GM23338 (cell line): Measurements from ENCODE around the gene EVL. TPM values are rescaled to one million over a fixed set of nuclear protein-coding genes. Genes with fewer than 3 reads are reported as not detected.

Source experiments
- ATAC-seq: fragments of 200-7000 bp; cut with Tn5 transposase; 3 replicates; pipeline ENCODE4 v1.9.1; 2020
- DNase-seq: peaks from one replicate; pipeline ENCODE4 v3.0.0-alpha.2; 2015; ENCODE audit warnings: low spot score
- H2AFZ ChIP-seq: fragments of 200-600 bp; sonication (generic); 2 replicates; pipeline ENCODE4 v1.8.0; 2016; ENCODE audit warnings: antibody characterized with exemption, mild to moderate bottlenecking, moderate library complexity
- H3F3A ChIP-seq: fragments of 200-600 bp; sonication (generic); replicated peaks from 2 replicates; pipeline ENCODE4 v1.8.0; 2017; ENCODE audit warnings: antibody characterized with exemption, mixed run types, low read depth
- H3K27ac ChIP-seq: fragments of 200-600 bp; sonication (generic); 2 replicates; pipeline ENCODE4 v1.6.1; 2016; ENCODE audit warnings: low read depth
- H3K27me3 ChIP-seq: fragments of 200-600 bp; sonication (generic); 2 replicates; pipeline ENCODE4 v1.8.0; 2016; ENCODE audit warnings: mild to moderate bottlenecking, mixed run types, moderate library complexity; ENCODE audit not compliant: insufficient read depth
- H3K36me3 ChIP-seq: fragments of 200-600 bp; sonication (generic); 2 replicates; pipeline ENCODE4 v1.8.0; 2016; ENCODE audit warnings: mild to moderate bottlenecking; ENCODE audit not compliant: insufficient read depth
- H3K4me1 ChIP-seq: fragments of 200-600 bp; sonication (generic); 2 replicates; pipeline ENCODE4 v1.8.0; 2016; ENCODE audit warnings: mild to moderate bottlenecking, moderate library complexity; ENCODE audit not compliant: insufficient read depth
- H3K4me2 ChIP-seq: fragments of 200-600 bp; sonication (generic); 2 replicates; pipeline ENCODE4 v1.7.1; 2017; ENCODE audit warnings: mixed run types
- H3K4me3 ChIP-seq: fragments of 200-600 bp; sonication (generic); 2 replicates; pipeline ENCODE4 v1.6.1; 2016; ENCODE audit warnings: mixed run types
- H3K79me2 ChIP-seq: fragments of 200-600 bp; sonication (generic); replicated peaks from 2 replicates; pipeline ENCODE4 v1.8.0; 2017; ENCODE audit warnings: mild to moderate bottlenecking; ENCODE audit not compliant: insufficient read depth
- H3K9me2 ChIP-seq: fragments of 200-600 bp; sonication (generic); 2 replicates; pipeline ENCODE4 v1.8.0; 2017; ENCODE audit not compliant: insufficient read depth
- H4K20me1 ChIP-seq: fragments of 200-600 bp; sonication (generic); replicated peaks from 2 replicates; pipeline ENCODE4 v1.8.0; 2017; ENCODE audit warnings: mild to moderate bottlenecking; ENCODE audit not compliant: insufficient read depth
- H3K27ac Mint-ChIP-seq: 2 replicates; pipeline ENCODE4 v1.8.0; 2020; ENCODE audit warnings: inconsistent platforms, mild to moderate bottlenecking, moderate library complexity, mixed read lengths
- H3K27me3 Mint-ChIP-seq: 3 replicates; pipeline ENCODE4 v1.8.0; 2022; ENCODE audit warnings: low read depth, mild to moderate bottlenecking, moderate library complexity, mixed read lengths, inconsistent platforms; ENCODE audit not compliant: insufficient read depth, poor library complexity
- H3K36me3 Mint-ChIP-seq: 3 replicates; pipeline ENCODE4 v1.8.0; 2021; ENCODE audit warnings: low read depth, mild to moderate bottlenecking, inconsistent platforms, moderate library complexity, mixed read lengths
- H3K4me1 Mint-ChIP-seq: 3 replicates; pipeline ENCODE4 v1.8.0; 2020; ENCODE audit warnings: mild to moderate bottlenecking, inconsistent platforms, mixed read lengths
- H3K4me3 Mint-ChIP-seq: 3 replicates; pipeline ENCODE4 v1.8.0; 2021; ENCODE audit warnings: moderate library complexity, mild to moderate bottlenecking, inconsistent platforms, mixed read lengths
- H3K9me3 Mint-ChIP-seq: 3 replicates; pipeline ENCODE4 v1.8.0; 2020; ENCODE audit warnings: moderate library complexity, mild to moderate bottlenecking, inconsistent platforms, mixed read lengths
- CREB1 ChIP-seq: fragments of 250-450 bp; sonication (Bioruptor Pico); IDR thresholded peaks from 2 replicates; pipeline ENCODE4 v1.5.0; 2020; ENCODE audit warnings: low read depth, mild to moderate bottlenecking, moderate library complexity
- CTCF ChIP-seq, 2 experiments: fragments of 200-600 bp in 1 of 2; sonication (generic) in 1 of 2; conservative IDR thresholded peaks; 2 replicates each; pipeline versions ENCODE4 v1.5.1 to v1.6.1; 2016 to 2017; ENCODE audit warnings: antibody characterized with exemption in 2 of 2, low read depth in 2 of 2, mild to moderate bottlenecking in 2 of 2, moderate library complexity in 1 of 2
- ETS1 ChIP-seq: IDR thresholded peaks from 2 replicates; pipeline ENCODE4 v1.6.1; 2016; ENCODE audit warnings: antibody characterized with exemption
- EZH2phosphoT487 ChIP-seq: fragments of 200-600 bp; sonication (generic); IDR thresholded peaks from one replicate; pipeline ENCODE4 v1.8.1; 2018; ENCODE audit warnings: antibody characterized with exemption; ENCODE audit not compliant: unreplicated experiment
- JUNB ChIP-seq: IDR thresholded peaks from one replicate; pipeline ENCODE4 v1.6.1; 2016; ENCODE audit warnings: antibody characterized with exemption; ENCODE audit not compliant: unreplicated experiment
- NANOG ChIP-seq: IDR thresholded peaks from 2 replicates; pipeline ENCODE4 v1.6.1; 2016; ENCODE audit warnings: antibody characterized with exemption, borderline replicate concordance
- ZNF114 ChIP-seq: fragments of 250-450 bp; sonication (Bioruptor Pico); IDR thresholded peaks from 2 replicates; pipeline ENCODE4 v1.5.0; 2020; ENCODE audit warnings: mild to moderate bottlenecking, moderate library complexity
- polyA plus RNA-seq: library from polyadenylated mRNA; unstranded; fragments of >200 nt; fragmentation: Nextera tagmentation; extraction: Ambion mirVana; gene quantifications from 2 replicates; pipeline ENCODE4 v1.2.1, GENCODE V29; 2016
- total RNA-seq: library from RNA; depleted of rRNA; stranded (reverse); fragments of >200 nt; shearing (Covaris generic); gene quantifications from 2 replicates; pipeline ENCODE4 v1.2.3, GENCODE V29; 2014
- TF ChIP-seq, protein P1 (sequence below): IDR thresholded peaks from one replicate; pipeline ENCODE4 v1.6.1; 2018; ENCODE audit warnings: antibody characterized with exemption; ENCODE audit not compliant: unreplicated experiment

Gene EVL
- total and polyA plus RNA-seq, 2 experiments from 2014 or later = 28.2 to 50.5 TPM

DNA sequence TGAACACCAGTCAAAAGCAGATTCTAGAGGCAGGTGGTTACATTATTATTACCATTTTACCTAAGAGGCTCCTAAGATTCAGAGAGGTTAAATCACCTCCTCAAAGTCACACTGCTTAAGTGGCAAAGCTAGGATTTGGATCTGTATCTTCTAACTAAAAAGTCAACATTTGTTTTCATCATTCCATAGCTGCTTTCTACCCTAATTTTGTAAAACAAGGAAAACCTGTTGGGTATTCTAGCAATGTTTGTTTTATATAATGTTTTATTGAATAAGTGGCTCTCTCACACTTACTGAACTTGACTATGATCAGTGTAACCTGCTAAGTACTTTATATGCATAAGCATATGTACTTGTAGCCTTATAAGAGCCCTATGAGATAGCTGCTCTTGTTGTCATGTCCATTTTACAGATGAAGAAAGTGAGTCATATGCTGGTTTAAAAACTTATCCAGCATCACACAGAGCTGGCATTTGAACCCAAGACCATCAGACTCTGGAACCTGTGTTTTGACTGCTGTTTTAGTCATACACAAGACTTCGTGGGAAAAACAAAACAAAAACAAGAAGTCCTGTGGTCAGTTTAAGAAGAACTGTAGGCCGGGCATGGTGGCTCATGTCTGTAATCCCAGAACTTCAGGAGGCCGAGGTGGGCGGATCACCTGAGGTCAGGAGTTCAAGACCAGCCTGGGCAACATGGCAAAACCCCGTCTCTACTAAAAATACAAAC is 31.7 kb upstream of the EVL start:
- H4K20me1 ChIP-seq = peaks cover 17% of the 10 kb centered on the region
- DNase-seq = no peak
- H2AFZ ChIP-seq = no peak overlapping the region
- TF ChIP-seq CTCF (conservative IDR thresholded peaks at IDR 0.05; ENCODE audit: low read depth in 2 of 2) (no peak), JUNB (no peak), ZNF114 (CRISPR knock-in tag) (no peak), EZH2phosphoT487 (no peak), ETS1 (no peak)
- TF ChIP-seq, protein P1, sequence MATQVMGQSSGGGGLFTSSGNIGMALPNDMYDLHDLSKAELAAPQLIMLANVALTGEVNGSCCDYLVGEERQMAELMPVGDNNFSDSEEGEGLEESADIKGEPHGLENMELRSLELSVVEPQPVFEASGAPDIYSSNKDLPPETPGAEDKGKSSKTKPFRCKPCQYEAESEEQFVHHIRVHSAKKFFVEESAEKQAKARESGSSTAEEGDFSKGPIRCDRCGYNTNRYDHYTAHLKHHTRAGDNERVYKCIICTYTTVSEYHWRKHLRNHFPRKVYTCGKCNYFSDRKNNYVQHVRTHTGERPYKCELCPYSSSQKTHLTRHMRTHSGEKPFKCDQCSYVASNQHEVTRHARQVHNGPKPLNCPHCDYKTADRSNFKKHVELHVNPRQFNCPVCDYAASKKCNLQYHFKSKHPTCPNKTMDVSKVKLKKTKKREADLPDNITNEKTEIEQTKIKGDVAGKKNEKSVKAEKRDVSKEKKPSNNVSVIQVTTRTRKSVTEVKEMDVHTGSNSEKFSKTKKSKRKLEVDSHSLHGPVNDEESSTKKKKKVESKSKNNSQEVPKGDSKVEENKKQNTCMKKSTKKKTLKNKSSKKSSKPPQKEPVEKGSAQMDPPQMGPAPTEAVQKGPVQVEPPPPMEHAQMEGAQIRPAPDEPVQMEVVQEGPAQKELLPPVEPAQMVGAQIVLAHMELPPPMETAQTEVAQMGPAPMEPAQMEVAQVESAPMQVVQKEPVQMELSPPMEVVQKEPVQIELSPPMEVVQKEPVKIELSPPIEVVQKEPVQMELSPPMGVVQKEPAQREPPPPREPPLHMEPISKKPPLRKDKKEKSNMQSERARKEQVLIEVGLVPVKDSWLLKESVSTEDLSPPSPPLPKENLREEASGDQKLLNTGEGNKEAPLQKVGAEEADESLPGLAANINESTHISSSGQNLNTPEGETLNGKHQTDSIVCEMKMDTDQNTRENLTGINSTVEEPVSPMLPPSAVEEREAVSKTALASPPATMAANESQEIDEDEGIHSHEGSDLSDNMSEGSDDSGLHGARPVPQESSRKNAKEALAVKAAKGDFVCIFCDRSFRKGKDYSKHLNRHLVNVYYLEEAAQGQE = no peak
- no peak overlapping the region for H3K4me3 Mint-ChIP-seq
- peaks cover 10% of the 10 kb centered on the region for H3K27me3 ChIP-seq
- no peak overlapping the region for H3K4me2 ChIP-seq
- H3K27ac ChIP-seq = no peak overlapping the region
- H3K4me1 Mint-ChIP-seq = peaks cover 7% of the 10 kb centered on the region; the same call in 2 of the 3 replicates
- H3K27me3 Mint-ChIP-seq = no peaks in the 10 kb centered on the region
- no peak overlapping the region for H3K27ac Mint-ChIP-seq
- H3F3A ChIP-seq = no peaks in the 10 kb centered on the region
- H3K36me3 Mint-ChIP-seq = no peaks in the 10 kb centered on the region
- no peak overlapping the region for H3K4me3 ChIP-seq
- no peaks in the 10 kb centered on the region for H3K9me2 ChIP-seq
- no peaks in the 10 kb centered on the region for H3K36me3 ChIP-seq
- no peaks in the 10 kb centered on the region for H3K4me1 ChIP-seq
- ATAC-seq = no peak
- H3K9me3 Mint-ChIP-seq = no peaks in the 10 kb centered on the region
- H3K79me2 ChIP-seq = no peaks in the 10 kb centered on the region

DNA sequence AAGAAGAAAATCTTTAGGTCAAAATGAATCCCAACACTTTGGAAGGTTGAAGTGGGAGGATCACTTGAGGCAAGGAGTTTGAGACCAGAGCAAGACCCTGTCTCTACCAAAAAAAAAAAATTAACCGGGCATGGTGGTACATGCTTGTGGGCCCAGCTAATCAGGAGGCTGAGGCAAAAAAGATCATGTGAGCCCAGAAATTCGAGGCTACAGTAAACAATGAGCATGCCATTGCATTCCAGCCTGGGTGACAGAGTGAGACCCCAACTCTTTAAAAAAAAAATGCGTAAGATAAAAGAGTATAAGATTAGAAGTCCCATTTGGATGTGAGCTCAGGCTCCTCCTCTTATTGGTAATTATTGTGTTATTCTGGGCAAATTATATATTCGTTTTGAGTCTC is 30.8 kb upstream of the EVL start:
- DNase-seq (no peak), ATAC-seq (no peak)
- no peaks in the 10 kb centered on the region for H3K36me3 Mint-ChIP-seq
- H3K27me3 ChIP-seq = peaks cover 7% of the 10 kb centered on the region
- H3K27ac Mint-ChIP-seq = no peak overlapping the region
- H3K79me2 ChIP-seq = no peaks in the 10 kb centered on the region
- H3K4me2 ChIP-seq = no peak overlapping the region
- H4K20me1 ChIP-seq = peaks cover 8% of the 10 kb centered on the region
- H3K9me3 Mint-ChIP-seq = no peaks in the 10 kb centered on the region
- H3F3A ChIP-seq = no peaks in the 10 kb centered on the region
- no peaks in the 10 kb centered on the region for H3K36me3 ChIP-seq
- TF ChIP-seq NANOG (no peak), EZH2phosphoT487 (no peak), CREB1 (CRISPR knock-in tag) (no peak)
- TF ChIP-seq, protein P1 = no peak
- H3K4me3 Mint-ChIP-seq = no peak overlapping the region
- H3K27ac ChIP-seq = no peak overlapping the region
- H3K4me3 ChIP-seq = no peak overlapping the region
- H2AFZ ChIP-seq = no peak overlapping the region
- no peaks in the 10 kb centered on the region for H3K4me1 ChIP-seq
- peaks cover 7% of the 10 kb centered on the region; the same call in 2 of the 3 replicates for H3K4me1 Mint-ChIP-seq
- H3K9me2 ChIP-seq = no peaks in the 10 kb centered on the region
- H3K27me3 Mint-ChIP-seq = no peaks in the 10 kb centered on the region
